Sigmoid colon (tissue), 4 donors: Measurements from ENCODE around the gene ADCY5.

ENCODE experiments used
- CTCF ChIP-seq, 4 experiments: fragments of 450-650 bp in 3 of 4; fragments of 200-600 bp in 1 of 4; IDR thresholded peaks; one replicate each; pipeline ENCODE4 v1.5.1; 2016 to 2019; ENCODE audit warnings: antibody characterized with exemption in 4 of 4, mild to moderate bottlenecking in 3 of 4, moderate library complexity in 2 of 4
- EP300 ChIP-seq, 4 donors: sonication (generic); formaldehyde crosslinking; IDR thresholded peaks; one replicate each; pipeline ENCODE4 v1.6.1; 2017; ENCODE audit warnings: antibody characterized with exemption in 4 of 4
- POLR2A ChIP-seq, 2 donors: fragments of 450-650 bp; IDR thresholded peaks; one replicate each; pipeline ENCODE4 v1.6.1; 2016; ENCODE audit warnings: antibody characterized with exemption in 2 of 2, mild to moderate bottlenecking in 2 of 2, moderate library complexity in 2 of 2
- POLR2AphosphoS5 ChIP-seq, 4 donors: sonication (generic); formaldehyde crosslinking; IDR thresholded peaks; one replicate each; pipeline ENCODE4 v1.6.1; 2017; ENCODE audit warnings: antibody characterized with exemption in 4 of 4

- TF ChIP-seq POLR2A (IDR thresholded peaks at IDR 0.05) (no peak), EP300 (IDR thresholded peaks at IDR 0.05) (no peak), CTCF (IDR thresholded peaks at IDR 0.05) (no peak), POLR2AphosphoS5 (IDR thresholded peaks at IDR 0.05) (peak in 1 of 4 donors; percentile 26)
These were observed 57.9 kb downstream of the ADCY5 start for GRCh38 chr3:123390865-123391600.
